HEK293 (cell line): Measurements from ENCODE around the gene CYB561A3.

Source experiments
- CTCF ChIA-PET: fragments of 350-600 bp; formaldehyde crosslinking; extraction: SDS; loops from one replicate; lab custom pipeline; 2021; ENCODE audit warnings: antibody characterized with exemption; lab: Yijun Ruan, JAX
- POLR2A ChIA-PET: fragments of 300-600 bp; formaldehyde crosslinking; extraction: SDS; loops from one replicate; lab custom pipeline; 2020; ENCODE audit warnings: antibody characterized with exemption, inconsistent platforms; lab: Yijun Ruan, JAX
- H3K27ac ChIP-seq: fragments of 200-500 bp; sonication (Bioruptor generic); 2 replicates; pipeline ENCODE4 v1.5.1; 2014; ENCODE audit warnings: low read depth, low read length, control low read depth, inconsistent platforms; ENCODE audit errors: extremely low read depth
- H3K36me3 ChIP-seq, 2 experiments: fragments of 200-500 bp in 1 of 2; sonication (Bioruptor generic) in 1 of 2; 1 replicate in 1 of 2; 2 replicates in 1 of 2; pipeline ENCODE4 v1.5.1; 2014 to 2017; ENCODE audit warnings: inconsistent platforms in 2 of 2, low read length in 2 of 2; ENCODE audit not compliant: control insufficient read depth in 2 of 2, insufficient read depth in 1 of 2
- H3K4me1 ChIP-seq: fragments of 200-500 bp; sonication (Bioruptor generic); 2 replicates; pipeline ENCODE4 v1.5.1; 2014; ENCODE audit warnings: mild to moderate bottlenecking, low read length, inconsistent platforms; ENCODE audit not compliant: control insufficient read depth, insufficient read depth
- H3K4me3 ChIP-seq: 2 replicates; pipeline ENCODE4 v1.5.1; 2011; ENCODE audit warnings: low read depth, mild to moderate bottlenecking, control low read depth, low read length, moderate library complexity
- H3K9me3 ChIP-seq: fragments of 200-500 bp; sonication (Bioruptor generic); 2 replicates; pipeline ENCODE4 v1.5.1; 2014; ENCODE audit warnings: low read depth, low read length, inconsistent platforms; ENCODE audit not compliant: control insufficient read depth, insufficient read depth
- HOXC10 ChIP-seq: sonication (generic); formaldehyde crosslinking; IDR thresholded peaks from 2 replicates; pipeline ENCODE4 v1.8.1; 2023; ENCODE audit warnings: mild to moderate bottlenecking, missing genetic modification reagents
- IKZF3 ChIP-seq: fragments of 450-650 bp; IDR thresholded peaks from 2 replicates; pipeline ENCODE4 v1.5.0; 2018; ENCODE audit warnings: missing biosample characterization, mild to moderate bottlenecking, missing genetic modification characterization, moderate library complexity
- MZF1 ChIP-seq: fragments of 450-650 bp; formaldehyde crosslinking; IDR thresholded peaks from 2 replicates; pipeline ENCODE4 v1.5.1; 2017; ENCODE audit warnings: missing biosample characterization, missing genetic modification characterization, borderline replicate concordance
- RBAK ChIP-seq: fragments of 450-650 bp; formaldehyde crosslinking; IDR thresholded peaks from 2 replicates; pipeline ENCODE4 v1.5.1; 2016; ENCODE audit warnings: missing biosample characterization, missing genetic modification characterization
- SETDB1 ChIP-seq: IDR thresholded peaks from one replicate; pipeline ENCODE4 v1.6.1; 2017; ENCODE audit warnings: mild to moderate bottlenecking, low read length, moderate library complexity, mixed read lengths; ENCODE audit not compliant: insufficient read length
- SP2 ChIP-seq: fragments of 450-650 bp; formaldehyde crosslinking; IDR thresholded peaks from 2 replicates; pipeline ENCODE4 v1.5.1; 2016; ENCODE audit warnings: missing biosample characterization, missing genetic modification characterization
- ZBTB20 ChIP-seq: fragments of 450-650 bp; formaldehyde crosslinking; IDR thresholded peaks from 2 replicates; pipeline ENCODE4 v1.5.1; 2016; ENCODE audit warnings: missing biosample characterization, missing genetic modification characterization
- ZNF10 ChIP-seq: fragments of 450-650 bp; formaldehyde crosslinking; IDR thresholded peaks from 2 replicates; pipeline ENCODE4 v1.5.1; 2017; ENCODE audit warnings: missing biosample characterization, missing genetic modification characterization
- ZNF121 ChIP-seq: fragments of 450-650 bp; formaldehyde crosslinking; IDR thresholded peaks from 2 replicates; pipeline ENCODE4 v1.5.1; 2016; ENCODE audit warnings: missing biosample characterization, missing genetic modification characterization
- ZNF155 ChIP-seq: fragments of 450-650 bp; formaldehyde crosslinking; IDR thresholded peaks from 2 replicates; pipeline ENCODE4 v1.5.1; 2016; ENCODE audit warnings: missing biosample characterization, missing genetic modification characterization
- ZNF169 ChIP-seq: fragments of 450-650 bp; formaldehyde crosslinking; IDR thresholded peaks from 2 replicates; pipeline ENCODE4 v1.5.1; 2016; ENCODE audit warnings: missing biosample characterization, missing genetic modification characterization
- ZNF324 ChIP-seq: fragments of 450-650 bp; formaldehyde crosslinking; IDR thresholded peaks from 2 replicates; pipeline ENCODE4 v1.5.1; 2016; ENCODE audit warnings: missing biosample characterization, missing genetic modification characterization
- ZNF366 ChIP-seq: fragments of 450-650 bp; formaldehyde crosslinking; conservative IDR thresholded peaks from 2 replicates; pipeline ENCODE4 v1.5.1; 2016; ENCODE audit warnings: missing biosample characterization, missing genetic modification characterization
- ZNF37A ChIP-seq: fragments of 450-650 bp; IDR thresholded peaks from 2 replicates; pipeline ENCODE4 v1.5.1; 2018; ENCODE audit warnings: missing biosample characterization, missing genetic modification characterization
- ZNF394 ChIP-seq: fragments of 450-650 bp; formaldehyde crosslinking; IDR thresholded peaks from 2 replicates; pipeline ENCODE4 v1.5.1; 2016; ENCODE audit warnings: missing biosample characterization, missing genetic modification characterization, mild to moderate bottlenecking, moderate library complexity, borderline replicate concordance
- ZNF558 ChIP-seq: fragments of 450-650 bp; formaldehyde crosslinking; IDR thresholded peaks from 2 replicates; pipeline ENCODE4 v1.5.1; 2016; ENCODE audit warnings: missing biosample characterization, missing genetic modification characterization
- ZNF621 ChIP-seq: fragments of 450-650 bp; formaldehyde crosslinking; IDR thresholded peaks from 2 replicates; pipeline ENCODE4 v1.5.1; 2017; ENCODE audit warnings: missing biosample characterization, missing genetic modification characterization
- ZNF624 ChIP-seq: fragments of 450-650 bp; formaldehyde crosslinking; IDR thresholded peaks from 2 replicates; pipeline ENCODE4 v1.5.1; 2017; ENCODE audit warnings: missing biosample characterization, missing genetic modification characterization
- ZNF664 ChIP-seq: fragments of 450-650 bp; formaldehyde crosslinking; IDR thresholded peaks from 2 replicates; pipeline ENCODE4 v1.5.1; 2016; ENCODE audit warnings: missing biosample characterization, missing genetic modification characterization
- ZNF777 ChIP-seq: fragments of 450-650 bp; formaldehyde crosslinking; IDR thresholded peaks from 2 replicates; pipeline ENCODE4 v1.5.1; 2017; ENCODE audit warnings: missing biosample characterization, missing genetic modification characterization, borderline replicate concordance
- ZNF830 ChIP-seq: fragments of 450-650 bp; IDR thresholded peaks from 2 replicates; pipeline ENCODE4 v1.5.0; 2018; ENCODE audit warnings: missing biosample characterization, missing genetic modification characterization, low read depth, mild to moderate bottlenecking, moderate library complexity
- TF ChIP-seq, protein P1 (sequence below): fragments of 450-650 bp; formaldehyde crosslinking; IDR thresholded peaks from 2 replicates; pipeline ENCODE4 v1.5.1; 2016; ENCODE audit warnings: missing biosample characterization, missing genetic modification characterization
- TF ChIP-seq, protein P2 (sequence below): fragments of 450-650 bp; formaldehyde crosslinking; IDR thresholded peaks from 2 replicates; pipeline ENCODE4 v1.5.1; 2017; ENCODE audit warnings: missing biosample characterization, missing genetic modification characterization
- TF ChIP-seq, protein P3 (sequence below): fragments of 450-650 bp; formaldehyde crosslinking; IDR thresholded peaks from 2 replicates; pipeline ENCODE4 v1.5.1; 2016; ENCODE audit warnings: missing biosample characterization, missing genetic modification characterization
- TF ChIP-seq, protein P4 (sequence below): fragments of 450-650 bp; formaldehyde crosslinking; IDR thresholded peaks from 2 replicates; pipeline ENCODE4 v1.5.1; 2016; ENCODE audit warnings: missing biosample characterization, missing genetic modification characterization

Gene CYB561A3

DNA sequence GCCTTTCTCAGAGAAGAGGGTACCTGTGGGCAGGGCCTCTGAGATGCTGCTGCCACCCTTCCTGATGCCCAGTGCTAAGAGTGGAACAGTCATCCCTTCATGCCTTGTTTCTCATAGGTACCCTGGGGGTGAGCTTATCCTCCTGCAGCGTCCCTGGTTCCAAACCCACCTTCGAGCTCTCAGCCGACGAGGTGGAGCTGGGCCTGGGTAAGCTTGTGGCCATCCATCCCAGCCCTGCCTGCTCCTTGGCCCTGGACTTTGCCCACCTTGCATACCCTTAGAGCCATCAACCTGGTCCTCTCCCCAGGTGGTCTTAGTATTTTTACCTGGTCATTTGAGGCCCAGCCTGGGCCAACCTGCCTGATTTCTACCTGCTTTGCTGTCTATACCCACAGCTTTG, 20.0 kb downstream of the CYB561A3 start:
- H3K27ac ChIP-seq: no peak overlapping the region
- CTCF ChIA-PET: interaction anchor here (0.7 to 3.6 kb wide), 2 partner anchors 44 to 175 kb away, joined by 3 to 17 read pairs; no protein-coding TSS in a partner anchor
- TF ChIP-seq, protein P1, sequence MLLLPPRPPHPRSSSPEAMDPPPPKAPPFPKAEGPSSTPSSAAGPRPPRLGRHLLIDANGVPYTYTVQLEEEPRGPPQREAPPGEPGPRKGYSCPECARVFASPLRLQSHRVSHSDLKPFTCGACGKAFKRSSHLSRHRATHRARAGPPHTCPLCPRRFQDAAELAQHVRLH (tag by site-specific recombination): no peak
- TF ChIP-seq ZNF624 (no peak), SP2 (tag by site-specific recombination) (no peak), IKZF3 (tag by site-specific recombination) (no peak), ZNF169 (tag by site-specific recombination) (no peak)
- TF ChIP-seq, protein P2, sequence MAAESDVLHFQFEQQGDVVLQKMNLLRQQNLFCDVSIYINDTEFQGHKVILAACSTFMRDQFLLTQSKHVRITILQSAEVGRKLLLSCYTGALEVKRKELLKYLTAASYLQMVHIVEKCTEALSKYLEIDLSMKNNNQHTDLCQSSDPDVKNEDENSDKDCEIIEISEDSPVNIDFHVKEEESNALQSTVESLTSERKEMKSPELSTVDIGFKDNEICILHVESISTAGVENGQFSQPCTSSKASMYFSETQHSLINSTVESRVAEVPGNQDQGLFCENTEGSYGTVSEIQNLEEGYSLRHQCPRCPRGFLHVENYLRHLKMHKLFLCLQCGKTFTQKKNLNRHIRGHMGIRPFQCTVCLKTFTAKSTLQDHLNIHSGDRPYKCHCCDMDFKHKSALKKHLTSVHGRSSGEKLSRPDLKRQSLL (tag by site-specific recombination): no peak
- TF ChIP-seq, protein P3, sequence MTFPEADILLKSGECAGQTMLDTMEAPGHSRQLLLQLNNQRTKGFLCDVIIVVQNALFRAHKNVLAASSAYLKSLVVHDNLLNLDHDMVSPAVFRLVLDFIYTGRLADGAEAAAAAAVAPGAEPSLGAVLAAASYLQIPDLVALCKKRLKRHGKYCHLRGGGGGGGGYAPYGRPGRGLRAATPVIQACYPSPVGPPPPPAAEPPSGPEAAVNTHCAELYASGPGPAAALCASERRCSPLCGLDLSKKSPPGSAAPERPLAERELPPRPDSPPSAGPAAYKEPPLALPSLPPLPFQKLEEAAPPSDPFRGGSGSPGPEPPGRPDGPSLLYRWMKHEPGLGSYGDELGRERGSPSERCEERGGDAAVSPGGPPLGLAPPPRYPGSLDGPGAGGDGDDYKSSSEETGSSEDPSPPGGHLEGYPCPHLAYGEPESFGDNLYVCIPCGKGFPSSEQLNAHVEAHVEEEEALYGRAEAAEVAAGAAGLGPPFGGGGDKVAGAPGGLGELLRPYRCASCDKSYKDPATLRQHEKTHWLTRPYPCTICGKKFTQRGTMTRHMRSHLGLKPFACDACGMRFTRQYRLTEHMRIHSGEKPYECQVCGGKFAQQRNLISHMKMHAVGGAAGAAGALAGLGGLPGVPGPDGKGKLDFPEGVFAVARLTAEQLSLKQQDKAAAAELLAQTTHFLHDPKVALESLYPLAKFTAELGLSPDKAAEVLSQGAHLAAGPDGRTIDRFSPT (tag by site-specific recombination): no peak
- TF ChIP-seq, all 188 proteins: peak for 0

DNA sequence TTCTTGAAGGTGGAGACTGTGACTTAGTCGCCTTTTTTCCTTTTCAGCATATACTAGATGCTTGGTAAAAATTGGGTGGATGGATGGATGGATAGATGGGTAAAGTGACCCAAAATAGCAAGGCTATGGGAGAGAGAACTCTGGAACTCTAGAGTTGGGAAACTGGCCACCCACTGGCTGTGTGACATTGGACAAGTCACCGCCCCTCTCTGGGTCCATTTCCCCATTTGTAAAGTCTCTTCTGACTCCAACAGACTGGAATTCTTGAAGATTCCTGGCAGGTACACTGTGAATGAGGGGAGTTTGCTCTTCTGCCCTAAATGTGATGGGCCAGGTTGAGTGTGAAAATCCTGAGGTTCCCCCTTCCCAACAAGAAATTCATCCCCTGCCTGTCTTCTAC, 20.7 kb downstream of the CYB561A3 start:
- ChIA-PET CTCF (interaction anchor here (3.6 kb wide), 1 partner anchor 45 kb away, joined by 17 read pairs; no protein-coding TSS in a partner anchor), POLR2A (no interaction called here)
- Histone ChIP-seq H3K36me3 (peaks cover 0 to 68% of the 10 kb centered on the region in 2 experiments; a peak in 1 of 3 replicates), H3K9me3 (no peaks in the 10 kb centered on the region), H3K4me3 (no peak overlapping the region), H3K4me1 (no peaks in the 10 kb centered on the region), H3K27ac (no peak overlapping the region)
- TF ChIP-seq MZF1 (tag by site-specific recombination) (no peak), ZNF558 (tag by site-specific recombination) (no peak), HOXC10 (no peak), ZNF830 (tag by site-specific recombination) (no peak), ZNF324 (no peak), ZNF121 (tag by site-specific recombination) (no peak), ZNF777 (tag by site-specific recombination) (no peak), ZNF10 (no peak), ZNF366 (no peak), ZBTB20 (tag by site-specific recombination) (no peak), ZNF664 (tag by site-specific recombination) (no peak), RBAK (tag by site-specific recombination) (no peak), SETDB1 (no peak), ZNF621 (no peak), ZNF155 (tag by site-specific recombination) (no peak), ZNF394 (tag by site-specific recombination) (no peak), ZNF37A (tag by site-specific recombination) (no peak)
- TF ChIP-seq, protein P4, sequence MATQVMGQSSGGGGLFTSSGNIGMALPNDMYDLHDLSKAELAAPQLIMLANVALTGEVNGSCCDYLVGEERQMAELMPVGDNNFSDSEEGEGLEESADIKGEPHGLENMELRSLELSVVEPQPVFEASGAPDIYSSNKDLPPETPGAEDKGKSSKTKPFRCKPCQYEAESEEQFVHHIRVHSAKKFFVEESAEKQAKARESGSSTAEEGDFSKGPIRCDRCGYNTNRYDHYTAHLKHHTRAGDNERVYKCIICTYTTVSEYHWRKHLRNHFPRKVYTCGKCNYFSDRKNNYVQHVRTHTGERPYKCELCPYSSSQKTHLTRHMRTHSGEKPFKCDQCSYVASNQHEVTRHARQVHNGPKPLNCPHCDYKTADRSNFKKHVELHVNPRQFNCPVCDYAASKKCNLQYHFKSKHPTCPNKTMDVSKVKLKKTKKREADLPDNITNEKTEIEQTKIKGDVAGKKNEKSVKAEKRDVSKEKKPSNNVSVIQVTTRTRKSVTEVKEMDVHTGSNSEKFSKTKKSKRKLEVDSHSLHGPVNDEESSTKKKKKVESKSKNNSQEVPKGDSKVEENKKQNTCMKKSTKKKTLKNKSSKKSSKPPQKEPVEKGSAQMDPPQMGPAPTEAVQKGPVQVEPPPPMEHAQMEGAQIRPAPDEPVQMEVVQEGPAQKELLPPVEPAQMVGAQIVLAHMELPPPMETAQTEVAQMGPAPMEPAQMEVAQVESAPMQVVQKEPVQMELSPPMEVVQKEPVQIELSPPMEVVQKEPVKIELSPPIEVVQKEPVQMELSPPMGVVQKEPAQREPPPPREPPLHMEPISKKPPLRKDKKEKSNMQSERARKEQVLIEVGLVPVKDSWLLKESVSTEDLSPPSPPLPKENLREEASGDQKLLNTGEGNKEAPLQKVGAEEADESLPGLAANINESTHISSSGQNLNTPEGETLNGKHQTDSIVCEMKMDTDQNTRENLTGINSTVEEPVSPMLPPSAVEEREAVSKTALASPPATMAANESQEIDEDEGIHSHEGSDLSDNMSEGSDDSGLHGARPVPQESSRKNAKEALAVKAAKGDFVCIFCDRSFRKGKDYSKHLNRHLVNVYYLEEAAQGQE: no peak
- TF ChIP-seq, protein P1 (tag by site-specific recombination): no peak

More for the DNA sequence above, 20.0 kb downstream of the CYB561A3 start:
- H3K4me3 ChIP-seq: no peak overlapping the region
- H3K36me3 ChIP-seq: peaks cover 0 to 75% of the 10 kb centered on the region in 2 experiments; a peak in 1 of 3 replicates
- no peaks in the 10 kb centered on the region for H3K4me1 ChIP-seq
- H3K9me3 ChIP-seq: no peaks in the 10 kb centered on the region
- POLR2A ChIA-PET: interaction anchor here (0.5 to 1.6 kb wide), 2 partner anchors 20 to 48 kb away, joined by 5 read pairs; partner anchors contain the start of genes CYB561A3 and TMEM138
